Inflammatory macrophage treated with lipopolysaccharide for 1 hour (primary cell): ENCODE measurements around the gene CXCL6.

Experiments used
- DNase-seq, 2 donors: peaks; one replicate each; pipeline ENCODE4 v3.0.0-alpha.2; 2020 to 2022

Gene CXCL6

GRCh38 chr4:73868206-73869129 lies 32.0 kb downstream of the CXCL6 start:
- no peak for DNase-seq

DNA sequence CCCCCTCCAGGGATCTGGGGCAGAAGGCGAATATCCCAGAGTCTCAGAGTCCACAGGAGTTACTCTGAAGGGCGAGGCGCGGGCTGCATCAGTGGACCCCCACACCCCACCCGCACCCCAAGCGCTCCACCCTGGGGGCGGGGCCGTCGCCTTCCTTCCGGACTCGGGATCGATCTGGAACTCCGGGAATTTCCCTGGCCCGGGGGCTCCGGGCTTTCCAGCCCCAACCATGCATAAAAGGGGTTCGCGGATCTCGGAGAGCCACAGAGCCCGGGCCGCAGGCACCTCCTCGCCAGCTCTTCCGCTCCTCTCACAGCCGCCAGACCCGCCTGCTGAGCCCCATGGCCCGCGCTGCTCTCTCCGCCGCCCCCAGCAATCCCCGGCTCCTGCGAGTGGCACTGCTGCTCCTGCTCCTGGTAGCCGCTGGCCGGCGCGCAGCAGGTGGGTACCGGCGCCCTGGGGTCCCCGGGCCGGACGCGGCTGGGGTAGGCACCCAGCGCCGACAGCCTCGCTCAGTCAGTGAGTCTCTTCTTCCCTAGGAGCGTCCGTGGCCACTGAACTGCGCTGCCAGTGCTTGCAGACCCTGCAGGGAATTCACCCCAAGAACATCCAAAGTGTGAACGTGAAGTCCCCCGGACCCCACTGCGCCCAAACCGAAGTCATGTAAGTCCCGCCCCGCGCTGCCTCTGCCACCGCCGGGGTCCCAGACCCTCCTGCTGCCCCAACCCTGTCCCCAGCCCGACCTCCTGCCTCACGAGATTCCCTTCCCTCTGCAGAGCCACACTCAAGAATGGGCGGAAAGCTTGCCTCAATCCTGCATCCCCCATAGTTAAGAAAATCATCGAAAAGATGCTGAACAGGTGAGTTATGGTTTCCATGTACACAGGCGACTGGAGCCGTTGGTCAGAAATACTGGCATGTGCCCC lies 32.9 kb downstream of the CXCL6 start, which contains the start of gene CXCL1:
TSS of gene CXCL1 (plus strand) at position 264 of the 926 bp plus-strand sequence. CDS start at position 342, 78 bp downstream.
- peak; percentile 44 to 46 for DNase-seq

DNA sequence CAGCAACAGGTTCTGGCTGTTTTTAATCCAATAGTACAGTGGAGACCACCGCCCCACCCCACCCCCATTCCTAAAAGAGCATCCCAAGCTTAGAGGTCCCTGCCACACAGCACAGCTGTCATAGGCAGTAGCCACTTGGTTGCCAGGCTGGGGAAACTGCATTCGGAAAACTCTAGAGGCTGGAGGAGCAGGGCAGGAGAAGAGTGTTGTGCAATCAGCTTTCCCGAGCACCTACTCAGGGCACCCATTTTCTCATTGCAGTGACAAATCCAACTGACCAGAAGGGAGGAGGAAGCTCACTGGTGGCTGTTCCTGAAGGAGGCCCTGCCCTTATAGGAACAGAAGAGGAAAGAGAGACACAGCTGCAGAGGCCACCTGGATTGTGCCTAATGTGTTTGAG lies 33.8 kb downstream of the CXCL6 start:
- peak in 1 of 2 donors; percentile 65 for DNase-seq

DNA sequence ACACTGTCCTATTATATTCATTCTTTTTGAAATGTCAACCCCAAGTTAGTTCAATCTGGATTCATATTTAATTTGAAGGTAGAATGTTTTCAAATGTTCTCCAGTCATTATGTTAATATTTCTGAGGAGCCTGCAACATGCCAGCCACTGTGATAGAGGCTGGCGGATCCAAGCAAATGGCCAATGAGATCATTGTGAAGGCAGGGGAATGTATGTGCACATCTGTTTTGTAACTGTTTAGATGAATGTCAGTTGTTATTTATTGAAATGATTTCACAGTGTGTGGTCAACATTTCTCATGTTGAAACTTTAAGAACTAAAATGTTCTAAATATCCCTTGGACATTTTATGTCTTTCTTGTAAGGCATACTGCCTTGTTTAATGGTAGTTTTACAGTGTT lies 34.3 kb downstream of the CXCL6 start:
- no peak for DNase-seq

DNA sequence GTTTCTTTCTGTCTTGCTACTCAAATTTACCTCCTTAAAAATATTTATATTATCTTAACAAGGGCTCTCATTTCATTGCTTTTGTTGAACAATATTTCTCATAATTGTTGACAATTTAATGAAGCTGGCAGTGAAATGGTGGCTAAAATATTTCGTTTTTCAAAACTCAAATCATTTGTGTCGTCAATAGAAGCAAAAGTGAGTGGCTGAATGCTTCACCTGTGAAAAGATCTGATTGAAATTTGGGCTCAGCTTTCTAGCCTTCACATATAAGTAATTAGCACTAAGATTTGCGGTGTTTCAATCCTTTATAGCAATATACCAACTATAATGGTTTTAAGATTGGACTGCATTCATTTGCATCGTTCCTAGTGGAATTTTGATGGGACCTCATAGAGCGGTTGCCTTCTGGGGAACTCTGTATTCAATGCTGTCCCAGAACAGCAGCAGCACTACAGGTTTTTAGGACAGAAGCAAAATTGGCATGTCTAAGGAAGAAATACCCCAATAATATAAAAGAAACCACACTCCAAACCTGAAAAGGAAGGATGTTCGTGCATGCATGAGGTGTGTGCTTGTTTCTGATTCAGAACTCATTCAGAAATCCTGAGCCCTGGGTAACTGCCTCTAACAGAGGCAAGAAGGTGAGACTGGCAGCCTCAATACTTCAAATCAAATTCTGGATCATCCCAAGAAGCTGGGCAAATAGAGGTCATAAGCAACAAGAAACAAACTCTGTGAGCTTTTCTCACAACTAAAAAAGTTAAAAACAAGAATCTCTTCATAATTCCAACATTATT lies 35.2 kb downstream of the CXCL6 start:
- DNase-seq, result no peak

- DNase-seq, result peak; percentile 59 to 65
These were observed 36.0 kb downstream of the CXCL6 start for GRCh38 chr4:73872316-73873108.

DNA sequence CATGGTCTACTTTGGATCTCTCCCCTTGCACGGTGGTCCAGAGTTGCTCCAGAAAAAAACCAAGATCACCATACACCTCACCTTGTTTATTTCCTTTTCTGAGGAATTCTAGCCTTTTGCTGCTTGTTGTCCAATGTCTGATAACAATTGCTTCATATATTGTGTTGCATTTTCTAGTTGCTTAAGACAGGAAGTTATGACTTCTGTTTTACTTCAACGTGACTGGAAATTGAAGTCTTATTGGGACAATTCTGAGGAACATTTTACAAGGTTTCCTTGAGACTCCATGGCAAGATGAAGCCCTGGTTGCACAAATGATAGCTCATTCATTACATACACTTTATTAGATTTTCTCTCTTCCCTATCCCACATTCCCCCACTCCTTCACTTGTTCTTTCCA lies 37.9 kb downstream of the CXCL6 start:
- peak in 1 of 2 donors; percentile 34 for DNase-seq

DNA sequence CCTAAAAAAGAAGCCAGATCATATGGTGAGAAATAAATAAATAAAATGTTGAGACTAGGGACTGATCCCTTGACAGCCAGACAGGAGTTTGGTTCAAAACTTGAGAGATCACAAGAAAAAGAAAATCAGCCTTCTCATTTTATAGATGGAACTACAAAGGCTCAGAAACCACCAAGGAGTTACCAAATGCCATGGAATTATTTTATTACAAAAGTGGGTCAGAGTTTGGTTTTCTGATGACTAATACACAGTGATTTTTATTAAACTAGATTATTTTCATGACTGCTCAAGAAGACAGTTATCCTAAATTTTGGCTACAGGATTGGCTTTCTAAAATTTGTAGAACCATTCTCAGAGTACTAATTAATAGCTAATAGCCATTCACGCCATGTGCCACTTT lies 38.9 kb downstream of the CXCL6 start:
- DNase-seq, result no peak

DNA sequence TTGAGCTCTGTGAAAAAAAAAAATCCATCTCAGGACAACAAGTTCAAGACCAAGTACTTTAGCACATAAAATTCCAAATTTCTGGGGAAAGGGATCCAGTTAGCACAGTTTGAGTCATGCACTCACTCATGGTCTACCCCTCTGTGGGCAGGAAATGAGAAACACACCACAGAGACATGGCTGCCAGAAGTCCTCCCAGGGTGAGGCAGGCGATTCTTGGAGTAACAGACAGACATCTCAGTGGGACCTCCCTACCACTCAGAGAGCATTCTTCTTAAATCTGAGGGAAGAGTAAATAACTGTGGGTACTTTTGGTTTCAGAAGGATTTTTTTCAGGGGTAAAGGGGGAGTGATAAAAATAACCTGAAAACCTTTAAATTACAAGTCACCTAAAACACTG lies 46.8 kb downstream of the CXCL6 start:
- DNase-seq, result no peak

DNA sequence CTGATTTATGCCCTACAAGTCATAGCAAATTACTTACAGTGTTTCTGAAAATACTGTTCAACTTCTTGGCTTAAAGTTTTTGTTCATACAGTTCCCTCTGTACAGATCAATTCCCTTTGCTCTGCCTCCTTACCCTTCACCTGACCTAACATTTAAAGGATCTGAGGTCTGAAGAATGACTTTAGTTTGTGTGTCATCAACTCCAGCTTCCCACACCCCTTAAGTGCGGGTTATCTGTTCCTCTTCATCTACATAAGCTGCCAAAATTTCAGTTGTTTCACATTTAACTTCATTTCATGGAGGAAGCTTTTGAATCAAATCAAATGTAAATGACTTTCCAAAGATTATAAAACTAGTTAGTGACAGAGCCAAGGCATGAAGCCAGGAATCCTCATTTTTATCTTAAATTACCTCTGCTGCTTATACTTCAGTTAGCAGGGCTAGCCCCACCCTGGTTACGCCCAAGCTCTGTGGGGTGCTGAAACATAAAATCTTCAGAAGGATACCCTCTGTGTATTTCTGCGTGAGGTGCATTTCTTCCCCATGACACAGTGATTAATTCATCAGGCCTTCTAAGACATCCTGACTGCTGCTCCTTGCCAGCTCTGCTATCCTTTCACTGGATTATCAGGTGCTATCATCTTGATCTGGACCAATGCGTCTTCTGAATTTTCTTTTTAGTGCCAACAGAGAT lies 49.2 kb downstream of the CXCL6 start:
- peak in 1 of 2 donors; percentile 40 for DNase-seq
